Measurements from ENCODE around the gene TMEM154.

Gene TMEM154

GRCh38 chr4:152644130-152644529, 35.7 kb downstream of the TMEM154 start:
- peak overlapping the region; percentile 73 for H3K27ac ChIP-seq (ENCODE audit: low read depth, low read length, poor library complexity, severe bottlenecking)

GRCh38 chr4:152643153-152644035, 36.4 kb downstream of the TMEM154 start:
- no peaks in the 10 kb centered on the region for H3K27me3 ChIP-seq (ENCODE audit: insufficient read depth, low read length)

More at GRCh38 chr4:152644130-152644529, 35.7 kb downstream of the TMEM154 start:
- no peaks in the 10 kb centered on the region for H3K27me3 ChIP-seq (ENCODE audit: insufficient read depth, low read length)
- TF ChIP-seq EZH2 (IDR thresholded peaks at IDR 0.05; ENCODE audit: borderline replicate concordance, low read length), result no peak
- TF ChIP-seq CTCF (IDR thresholded peaks at IDR 0.05; ENCODE audit: low read length), result no peak
- peaks cover 77% of the 10 kb centered on the region for H3K4me1 ChIP-seq (ENCODE audit: insufficient read depth, low read length, severe bottlenecking)
- H3K36me3 ChIP-seq (ENCODE audit: insufficient read depth, low read length), result no peaks in the 10 kb centered on the region
- no peaks in the 10 kb centered on the region for H4K20me1 ChIP-seq (ENCODE audit: insufficient read depth, low read length)
- H3K79me2 ChIP-seq (ENCODE audit: insufficient read depth, low read length), result no peaks in the 10 kb centered on the region
- peak overlapping the region; percentile 31; the same call in 1 of the 2 replicates for H3K9ac ChIP-seq (ENCODE audit: low read length)
- no peaks in the 10 kb centered on the region for H3K9me2 ChIP-seq (ENCODE audit: low read depth, low read length)
- H3F3A ChIP-seq (ENCODE audit: insufficient read depth, low read length), result no peaks in the 10 kb centered on the region; the same call in 1 of the 2 replicates
- no peaks in the 10 kb centered on the region for H3K9me3 ChIP-seq (ENCODE audit: low read length)
- peak overlapping the region; percentile 52 for H3K4me2 ChIP-seq (ENCODE audit: low read length)
- H2AFZ ChIP-seq (ENCODE audit: low read length), result 0 out of 2 replicates have a peak overlapping the region, but pooled peaks have one; percentile 29
- no peak overlapping the region for H3K4me3 ChIP-seq (ENCODE audit: low read depth, low read length, poor library complexity, severe bottlenecking)

More at GRCh38 chr4:152643153-152644035, 36.4 kb downstream of the TMEM154 start:
- peak overlapping the region; percentile 73 for H3K27ac ChIP-seq (ENCODE audit: low read depth, low read length, poor library complexity, severe bottlenecking)
- peak overlapping the region; percentile 31; the same call in 1 of the 2 replicates for H3K9ac ChIP-seq (ENCODE audit: low read length)
- no peaks in the 10 kb centered on the region for H3K36me3 ChIP-seq (ENCODE audit: insufficient read depth, low read length)
- H3K4me1 ChIP-seq (ENCODE audit: insufficient read depth, low read length, severe bottlenecking), result peaks cover 76% of the 10 kb centered on the region
- H3K4me3 ChIP-seq (ENCODE audit: low read depth, low read length, poor library complexity, severe bottlenecking), result no peak overlapping the region
- peak overlapping the region; percentile 20; the same call in 1 of the 2 replicates for H2AFZ ChIP-seq (ENCODE audit: low read length)
- H3K79me2 ChIP-seq (ENCODE audit: insufficient read depth, low read length), result no peaks in the 10 kb centered on the region
- peak overlapping the region; percentile 52 for H3K4me2 ChIP-seq (ENCODE audit: low read length)
- no peak for TF ChIP-seq CTCF (IDR thresholded peaks at IDR 0.05; ENCODE audit: low read length)
- no peak for TF ChIP-seq EZH2 (IDR thresholded peaks at IDR 0.05; ENCODE audit: borderline replicate concordance, low read length)
- H3K9me2 ChIP-seq (ENCODE audit: low read depth, low read length), result no peaks in the 10 kb centered on the region
- no peaks in the 10 kb centered on the region for H3K9me3 ChIP-seq (ENCODE audit: low read length)
- H4K20me1 ChIP-seq (ENCODE audit: insufficient read depth, low read length), result no peaks in the 10 kb centered on the region
- no peaks in the 10 kb centered on the region; the same call in 1 of the 2 replicates for H3F3A ChIP-seq (ENCODE audit: insufficient read depth, low read length)

Measured in OCI-LY1 (cell line).